Body of pancreas (tissue), 4 donors: Measurements from ENCODE around the gene C1QTNF12.

Source experiments
- POLR2A ChIP-seq, 3 donors: fragments of 450-650 bp; IDR thresholded peaks; one replicate each; pipeline ENCODE4 v1.6.1; 2016; ENCODE audit warnings: antibody characterized with exemption in 3 of 3, mild to moderate bottlenecking in 2 of 3
- TF ChIP-seq, protein P1 (sequence below), 7 experiments: fragments of 450-650 bp in 4 of 7; fragments of 200-600 bp in 3 of 7; sonication (generic) in 3 of 7; IDR thresholded peaks; one replicate each; pipeline ENCODE4 v1.5.1; 2016 to 2019; ENCODE audit warnings: antibody characterized with exemption in 7 of 7

GRCh38 chr1:1278620-1279019 is 32.1 kb upstream of the C1QTNF12 start:
- TF ChIP-seq, protein P1, sequence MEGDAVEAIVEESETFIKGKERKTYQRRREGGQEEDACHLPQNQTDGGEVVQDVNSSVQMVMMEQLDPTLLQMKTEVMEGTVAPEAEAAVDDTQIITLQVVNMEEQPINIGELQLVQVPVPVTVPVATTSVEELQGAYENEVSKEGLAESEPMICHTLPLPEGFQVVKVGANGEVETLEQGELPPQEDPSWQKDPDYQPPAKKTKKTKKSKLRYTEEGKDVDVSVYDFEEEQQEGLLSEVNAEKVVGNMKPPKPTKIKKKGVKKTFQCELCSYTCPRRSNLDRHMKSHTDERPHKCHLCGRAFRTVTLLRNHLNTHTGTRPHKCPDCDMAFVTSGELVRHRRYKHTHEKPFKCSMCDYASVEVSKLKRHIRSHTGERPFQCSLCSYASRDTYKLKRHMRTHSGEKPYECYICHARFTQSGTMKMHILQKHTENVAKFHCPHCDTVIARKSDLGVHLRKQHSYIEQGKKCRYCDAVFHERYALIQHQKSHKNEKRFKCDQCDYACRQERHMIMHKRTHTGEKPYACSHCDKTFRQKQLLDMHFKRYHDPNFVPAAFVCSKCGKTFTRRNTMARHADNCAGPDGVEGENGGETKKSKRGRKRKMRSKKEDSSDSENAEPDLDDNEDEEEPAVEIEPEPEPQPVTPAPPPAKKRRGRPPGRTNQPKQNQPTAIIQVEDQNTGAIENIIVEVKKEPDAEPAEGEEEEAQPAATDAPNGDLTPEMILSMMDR (IDR thresholded peaks at IDR 0.05), result no peak
- TF ChIP-seq POLR2A (IDR thresholded peaks at IDR 0.05), result no peak
